GM18867 (cell line): ENCODE results near the gene SYT15B.
"Not testable (repeated sequence)": the region's sequence is repeated elsewhere in the genome, so short reads cannot be mapped to it uniquely, and the experiment has no call there.

Experiments
- ATAC-seq: cut with Tn5 transposase; IDR thresholded peaks from one replicate; pipeline ENCODE4 v1.9.1; 2021; ENCODE audit warnings: mild to moderate bottlenecking, moderate library complexity; ENCODE audit not compliant: unreplicated experiment

Gene SYT15B

GRCh38 chr10:47730911-47731310, 32.5 kb downstream of the SYT15B start:
- not testable (repeated sequence) for ATAC-seq

GRCh38 chr10:47725740-47726139, 37.7 kb downstream of the SYT15B start:
- not testable (repeated sequence) for ATAC-seq

GRCh38 chr10:47725047-47725446, 38.3 kb downstream of the SYT15B start:
- ATAC-seq, result not testable (repeated sequence)

- ATAC-seq, result not testable (repeated sequence)
Observed at GRCh38 chr10:47724119-47724518, 39.3 kb downstream of the SYT15B start.

GRCh38 chr10:47723362-47723761, 40.0 kb downstream of the SYT15B start:
- not testable (repeated sequence) for ATAC-seq

- not testable (repeated sequence) for ATAC-seq
Observed at GRCh38 chr10:47717011-47717769, 46.2 kb downstream of the SYT15B start.
